ENCODE data around the gene SMCP.

DNA sequence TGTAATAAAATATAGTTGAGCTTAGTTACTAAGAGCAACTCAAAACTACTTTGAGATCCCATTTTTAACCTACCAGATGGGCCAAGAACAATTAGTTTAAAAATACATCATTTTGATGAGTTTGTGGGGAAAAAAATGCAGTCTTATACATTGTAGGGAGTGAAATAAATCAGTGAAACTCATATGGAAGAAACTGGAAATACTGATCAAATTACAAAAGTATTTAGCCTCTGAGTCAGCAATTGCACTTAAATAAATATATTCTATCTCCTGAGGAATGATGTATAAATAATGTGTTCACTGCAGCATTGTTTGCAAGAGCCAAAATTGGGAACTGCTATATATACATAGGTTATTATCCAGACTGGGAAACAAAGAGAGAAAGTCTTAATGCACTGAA, 4.6 kb upstream of the SMCP start:
- TF ChIP-seq EZH2 (IDR thresholded peaks at IDR 0.05; ENCODE audit: low read length, unreplicated experiment), result no peak
- TF ChIP-seq, protein P1, sequence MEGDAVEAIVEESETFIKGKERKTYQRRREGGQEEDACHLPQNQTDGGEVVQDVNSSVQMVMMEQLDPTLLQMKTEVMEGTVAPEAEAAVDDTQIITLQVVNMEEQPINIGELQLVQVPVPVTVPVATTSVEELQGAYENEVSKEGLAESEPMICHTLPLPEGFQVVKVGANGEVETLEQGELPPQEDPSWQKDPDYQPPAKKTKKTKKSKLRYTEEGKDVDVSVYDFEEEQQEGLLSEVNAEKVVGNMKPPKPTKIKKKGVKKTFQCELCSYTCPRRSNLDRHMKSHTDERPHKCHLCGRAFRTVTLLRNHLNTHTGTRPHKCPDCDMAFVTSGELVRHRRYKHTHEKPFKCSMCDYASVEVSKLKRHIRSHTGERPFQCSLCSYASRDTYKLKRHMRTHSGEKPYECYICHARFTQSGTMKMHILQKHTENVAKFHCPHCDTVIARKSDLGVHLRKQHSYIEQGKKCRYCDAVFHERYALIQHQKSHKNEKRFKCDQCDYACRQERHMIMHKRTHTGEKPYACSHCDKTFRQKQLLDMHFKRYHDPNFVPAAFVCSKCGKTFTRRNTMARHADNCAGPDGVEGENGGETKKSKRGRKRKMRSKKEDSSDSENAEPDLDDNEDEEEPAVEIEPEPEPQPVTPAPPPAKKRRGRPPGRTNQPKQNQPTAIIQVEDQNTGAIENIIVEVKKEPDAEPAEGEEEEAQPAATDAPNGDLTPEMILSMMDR (conservative IDR thresholded peaks at IDR 0.05; ENCODE audit: low read depth, low read length), result no peak
- TF ChIP-seq EZH2phosphoT487 (IDR thresholded peaks at IDR 0.05; ENCODE audit: borderline replicate concordance, low read length), result no peak

Measured in PC-3 (cell line).